ENCODE results near the gene SPEM2. TPM values are rescaled to one million over a fixed set of nuclear protein-coding genes. Genes with fewer than 3 reads are reported as not detected.

Gene SPEM2
- total and polyA plus RNA-seq, 2 of the 8 experiments (the other 6 are each of a cell fraction or from before 2014, with no cell fraction given) = 0.03 TPM; not detected in 1

GRCh38 chr17:7426896-7427489, 1.6 kb downstream of the SPEM2 start (continued):
- TF ChIP-seq CHD7 (IDR thresholded peaks at IDR 0.05; ENCODE audit: insufficient replicate concordance, low read length) (no peak), SIX5 (IDR thresholded peaks at IDR 0.05; ENCODE audit: low read depth, low read length) (no peak), BACH1 (IDR thresholded peaks at IDR 0.05; ENCODE audit: low read length) (no peak), CHD1 (IDR thresholded peaks at IDR 0.05; ENCODE audit: low read depth, low read length) (no peak), SAP30 (IDR thresholded peaks at IDR 0.05; ENCODE audit: insufficient read depth, insufficient replicate concordance, low read length) (no peak), CHD2 (IDR thresholded peaks at IDR 0.05; ENCODE audit: low read length) (no peak), YY1 (IDR thresholded peaks at IDR 0.05; ENCODE audit: low read depth, low read length) (no peak), RAD21 (IDR thresholded peaks at IDR 0.05 in 1 of 2, conservative IDR thresholded peaks at IDR 0.05 in 1 of 2; ENCODE audit: low read depth in 2 of 2, low read length in 2 of 2) (no peak; a peak in 1 of 4 replicates), HDAC2 (IDR thresholded peaks at IDR 0.05; ENCODE audit: borderline replicate concordance in 1 of 2, low read depth in 2 of 2, low read length in 2 of 2) (no peak), MAFK (IDR thresholded peaks at IDR 0.05; ENCODE audit: low read depth, low read length) (no peak), CBX5 (IDR thresholded peaks at IDR 0.05; ENCODE audit: low read depth, low read length) (no peak)

Measured in H1 (cell line).